ENCODE results near the gene CACNA1A. TPM values are rescaled to one million over a fixed set of nuclear protein-coding genes. Genes with fewer than 3 reads are reported as not detected.
A peak's percentile ranks its signal among the peaks of the same experiment; 100 is the strongest.

The CACNA1A gene
- total RNA-seq, 2 experiments from 2014 or later, result 0.30 to 0.45 TPM

DNA sequence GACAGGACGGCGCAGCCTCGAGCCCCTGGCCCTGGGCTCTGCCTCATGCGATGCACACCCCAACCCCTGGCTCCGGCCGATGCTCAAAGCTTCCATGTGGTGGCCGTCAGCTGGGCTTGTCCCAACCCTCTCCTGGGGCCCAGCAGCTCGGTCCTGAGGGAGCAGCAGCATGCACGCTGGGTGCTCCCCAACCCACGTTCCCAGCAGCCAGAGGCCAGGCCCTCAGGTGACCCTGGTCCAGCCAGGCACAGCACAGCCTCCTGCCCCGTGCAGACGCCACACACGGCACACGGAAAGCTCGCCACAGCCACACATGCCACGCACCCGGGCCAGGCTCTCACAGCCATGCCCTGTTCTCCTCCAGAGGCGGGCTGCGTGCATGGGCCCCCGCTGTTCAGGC lies 295.3 kb downstream of the CACNA1A start:
- Histone ChIP-seq H3K27ac (ENCODE audit: low read depth in 1 of 2, low read length in 2 of 2) (no peak overlapping the region), H3K9me3 (ENCODE audit: control insufficient read depth in 1 of 2, insufficient read depth in 1 of 2, low read length in 2 of 2) (no peaks in the 10 kb centered on the region), H3K27me3 (ENCODE audit: control insufficient read depth in 1 of 2, insufficient read depth in 2 of 2, low read length in 2 of 2) (no peaks in the 10 kb centered on the region), H3K4me1 (ENCODE audit: insufficient read depth, low read length) (peaks cover 27% of the 10 kb centered on the region), H3K36me3 (ENCODE audit: insufficient read depth, low read length) (no peaks in the 10 kb centered on the region), H3K4me3 (ENCODE audit: low read length) (no peak overlapping the region)
- no peak for TF ChIP-seq CTCF (IDR thresholded peaks at IDR 0.05)
- intact Hi-C loops (cut with DNase I, micrococcal nuclease), result loop anchor here in 1 of 2 experiments (5.0 kb wide), 1 partner anchor 51 kb away; no protein-coding TSS in a partner anchor
- CTCF ChIA-PET, result no interaction called here
- DNase-seq (no peak), ATAC-seq (ENCODE audit: poor library complexity) (no peak)
- H3K36me3 Mint-ChIP-seq (ENCODE audit: low read depth), result no peaks in the 10 kb centered on the region
- no peaks in the 10 kb centered on the region for H3K27me3 Mint-ChIP-seq
- H3K9me3 Mint-ChIP-seq, result no peaks in the 10 kb centered on the region
- H3K4me1 Mint-ChIP-seq (ENCODE audit: low read depth), result peaks cover 26% of the 10 kb centered on the region
- H3K27ac Mint-ChIP-seq, result no peak overlapping the region
- H3K4me3 Mint-ChIP-seq, result peak overlapping the region; percentile 62
- POLR2A ChIA-PET, result interaction anchor here (0.9 to 1.4 kb wide), 2 partner anchors 56 to 58 kb away, joined by 3 to 6 read pairs; no protein-coding TSS in a partner anchor

DNA sequence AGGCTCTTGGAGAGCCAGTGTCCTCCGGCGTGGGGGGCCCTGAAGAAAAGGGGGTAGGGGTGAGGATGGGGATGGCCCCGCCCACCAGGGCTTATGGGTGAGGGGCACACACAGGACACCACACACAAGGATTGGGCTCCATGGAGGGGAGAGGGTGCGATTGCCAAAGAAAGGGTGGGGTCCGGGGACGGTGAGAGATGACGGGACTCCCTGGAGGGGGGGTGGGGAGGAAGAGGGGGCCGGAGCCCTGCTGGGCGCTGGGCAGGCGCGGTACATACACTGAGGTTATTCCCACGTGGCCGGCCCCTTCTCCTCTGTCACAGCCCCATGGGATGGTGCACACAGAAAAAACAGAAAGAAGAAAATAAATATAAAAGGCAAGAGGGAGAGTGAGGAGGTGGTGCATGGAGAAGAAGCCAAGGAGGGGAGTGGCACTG lies 295.9 kb downstream of the CACNA1A start:
- CTCF ChIA-PET, result no interaction called here
- no peak overlapping the region for H3K4me3 ChIP-seq (ENCODE audit: low read length)
- no peaks in the 10 kb centered on the region for H3K36me3 Mint-ChIP-seq (ENCODE audit: low read depth)

GRCh38 chr19:13209484-13210338 lies 296.6 kb downstream of the CACNA1A start:
- no peak overlapping the region for H3K27ac ChIP-seq (ENCODE audit: low read depth in 1 of 2, low read length in 2 of 2)
- H3K9me3 Mint-ChIP-seq, result no peaks in the 10 kb centered on the region
- no peak overlapping the region for H3K27ac Mint-ChIP-seq
- ATAC-seq (ENCODE audit: poor library complexity) (no peak), DNase-seq (no peak)
- H3K27me3 ChIP-seq (ENCODE audit: control insufficient read depth in 1 of 2, insufficient read depth in 2 of 2, low read length in 2 of 2), result no peaks in the 10 kb centered on the region
- ChIA-PET POLR2A (interaction anchor here (0.8 to 1.1 kb wide), 2 partner anchors 15 to 57 kb away, joined by 3 read pairs; no protein-coding TSS in a partner anchor), CTCF (no interaction called here)
- H3K9me3 ChIP-seq (ENCODE audit: control insufficient read depth in 1 of 2, insufficient read depth in 1 of 2, low read length in 2 of 2), result no peaks in the 10 kb centered on the region
- H3K4me3 Mint-ChIP-seq, result peak overlapping the region; percentile 25
- no peaks in the 10 kb centered on the region for H3K27me3 Mint-ChIP-seq
- intact Hi-C loops (cut with DNase I, micrococcal nuclease), result loop anchor here in 1 of 2 experiments (5.0 kb wide), 1 partner anchor 53 kb away; no protein-coding TSS in a partner anchor
- H3K36me3 ChIP-seq (ENCODE audit: insufficient read depth, low read length), result no peaks in the 10 kb centered on the region
- H3K4me1 Mint-ChIP-seq (ENCODE audit: low read depth), result peaks cover 20% of the 10 kb centered on the region
- TF ChIP-seq CTCF (IDR thresholded peaks at IDR 0.05), result no peak
- peaks cover 22% of the 10 kb centered on the region for H3K4me1 ChIP-seq (ENCODE audit: insufficient read depth, low read length)
- H3K36me3 Mint-ChIP-seq (ENCODE audit: low read depth), result no peaks in the 10 kb centered on the region
- H3K4me3 ChIP-seq (ENCODE audit: low read length), result no peak overlapping the region

More for the DNA sequence above, 295.9 kb downstream of the CACNA1A start:
- DNase-seq (no peak), ATAC-seq (ENCODE audit: poor library complexity) (no peak)
- H3K27me3 ChIP-seq (ENCODE audit: control insufficient read depth in 1 of 2, insufficient read depth in 2 of 2, low read length in 2 of 2), result no peaks in the 10 kb centered on the region
- H3K27ac ChIP-seq (ENCODE audit: low read depth in 1 of 2, low read length in 2 of 2), result no peak overlapping the region
- intact Hi-C loops (cut with DNase I, micrococcal nuclease), result loop anchor here in 1 of 2 experiments (5.0 kb wide), 1 partner anchor 52 kb away; no protein-coding TSS in a partner anchor
- peaks cover 22% of the 10 kb centered on the region for H3K4me1 ChIP-seq (ENCODE audit: insufficient read depth, low read length)
- no peaks in the 10 kb centered on the region for H3K9me3 ChIP-seq (ENCODE audit: control insufficient read depth in 1 of 2, insufficient read depth in 1 of 2, low read length in 2 of 2)
- no peak for TF ChIP-seq CTCF (IDR thresholded peaks at IDR 0.05)
- no peaks in the 10 kb centered on the region for H3K9me3 Mint-ChIP-seq
- no peak overlapping the region for H3K27ac Mint-ChIP-seq
- POLR2A ChIA-PET, result interaction anchor here (0.8 to 1.4 kb wide), 3 partner anchors 16 to 58 kb away, joined by 3 to 6 read pairs (median 3); no protein-coding TSS in a partner anchor
- H3K4me1 Mint-ChIP-seq (ENCODE audit: low read depth), result peaks cover 20% of the 10 kb centered on the region
- H3K36me3 ChIP-seq (ENCODE audit: insufficient read depth, low read length), result no peaks in the 10 kb centered on the region
- H3K27me3 Mint-ChIP-seq, result no peaks in the 10 kb centered on the region
- peak overlapping the region; percentile 62 for H3K4me3 Mint-ChIP-seq
